HG03571 (cell line): ENCODE measurements around the gene LNX1.

ENCODE experiments used
- ATAC-seq: cut with Tn5 transposase; IDR thresholded peaks from one replicate; pipeline ENCODE4 v1.9.1; 2021; ENCODE audit not compliant: unreplicated experiment

LNX1 gene

GRCh38 chr4:53574528-53574927, 16.8 kb downstream of the LNX1 start:
- no peak for ATAC-seq

- ATAC-seq: no peak
These were observed 17.6 kb downstream of the LNX1 start for GRCh38 chr4:53573696-53574095.

- no peak for ATAC-seq
These were observed 18.7 kb downstream of the LNX1 start for GRCh38 chr4:53572600-53572994.

GRCh38 chr4:53571936-53572599, 19.2 kb downstream of the LNX1 start:
- ATAC-seq: no peak

GRCh38 chr4:53563824-53564223, 27.5 kb downstream of the LNX1 start:
- ATAC-seq: no peak

- ATAC-seq: no peak
These were observed 28.9 kb downstream of the LNX1 start for GRCh38 chr4:53562409-53562808.

- no peak for ATAC-seq
These were observed 32.2 kb downstream of the LNX1 start for GRCh38 chr4:53559021-53559620.

- ATAC-seq: no peak
These were observed 33.1 kb downstream of the LNX1 start for GRCh38 chr4:53558065-53558801.

GRCh38 chr4:53557669-53558064, 33.6 kb downstream of the LNX1 start:
- ATAC-seq: no peak

- ATAC-seq: no peak
These were observed 34.6 kb downstream of the LNX1 start for GRCh38 chr4:53556651-53557050.

GRCh38 chr4:53553486-53554210, 37.6 kb downstream of the LNX1 start:
- ATAC-seq: no peak

- no peak for ATAC-seq
These were observed 38.6 kb downstream of the LNX1 start for GRCh38 chr4:53552711-53553110.

- no peak for ATAC-seq
These were observed 39.3 kb downstream of the LNX1 start for GRCh38 chr4:53551958-53552357.

GRCh38 chr4:53551281-53551864, 39.9 kb downstream of the LNX1 start:
- ATAC-seq: no peak

GRCh38 chr4:53548662-53549061, 42.6 kb downstream of the LNX1 start:
- ATAC-seq: no peak

- no peak for ATAC-seq
These were observed 43.3 kb downstream of the LNX1 start for GRCh38 chr4:53547983-53548382.

- ATAC-seq: no peak
These were observed 45.2 kb downstream of the LNX1 start for GRCh38 chr4:53545942-53546581.

GRCh38 chr4:53545273-53545672, 46.0 kb downstream of the LNX1 start:
- ATAC-seq: no peak

- ATAC-seq: no peak
These were observed 47.7 kb downstream of the LNX1 start for GRCh38 chr4:53543561-53543960.

- no peak for ATAC-seq
These were observed 49.6 kb downstream of the LNX1 start for GRCh38 chr4:53541577-53542206.
